Posterior cingulate gyrus (tissue), 11 donors: Measurements from ENCODE around the gene BFSP1.

ENCODE experiments used
- DNase-seq, 10 donors: peaks; one replicate each; pipeline versions ENCODE4 v3.0.0 to v3.0.0-alpha.2; 2020 to 2021; ENCODE audit warnings: mixed read lengths in 3 of 10
- intact Hi-C: fragments of 100-400 bp; cut with DNase I; formaldehyde crosslinking; loops from one replicate; pipeline ENCODE4 v1.15.1; 2023

Gene BFSP1

GRCh38 chr20:17502105-17502504, 29.1 kb downstream of the BFSP1 start:
- DNase-seq = no peak
- intact Hi-C loops = loop anchor here (10.0 kb wide), 2 partner anchors 493 to 773 kb away; no protein-coding TSS in a partner anchor

GRCh38 chr20:17501701-17502100, 29.5 kb downstream of the BFSP1 start:
- intact Hi-C loops = loop anchor here (10.0 kb wide), 2 partner anchors 493 to 773 kb away; no protein-coding TSS in a partner anchor
- no peak for DNase-seq

GRCh38 chr20:17500826-17501225, 30.4 kb downstream of the BFSP1 start:
- intact Hi-C loops = loop anchor here (10.0 kb wide), 2 partner anchors 494 to 774 kb away; no protein-coding TSS in a partner anchor
- no peak for DNase-seq

- DNase-seq = no peak
- intact Hi-C loops = loop anchor here (10.0 kb wide), 2 partner anchors 495 to 775 kb away; no protein-coding TSS in a partner anchor
These were observed 30.9 kb downstream of the BFSP1 start for GRCh38 chr20:17500271-17500670.

GRCh38 chr20:17499041-17499440, 32.1 kb downstream of the BFSP1 start:
- intact Hi-C loops = no loop called here
- DNase-seq = no peak

- intact Hi-C loops = no loop called here
- DNase-seq = no peak
These were observed 32.5 kb downstream of the BFSP1 start for GRCh38 chr20:17498641-17499040.

- DNase-seq = no peak
These were observed 33.2 kb downstream of the BFSP1 start for GRCh38 chr20:17497821-17498580.

GRCh38 chr20:17495826-17496225, 35.4 kb downstream of the BFSP1 start:
- intact Hi-C loops = no loop called here
- DNase-seq = no peak

More at GRCh38 chr20:17497821-17498580, 33.2 kb downstream of the BFSP1 start:
- intact Hi-C loops = no loop called here

- no peak for DNase-seq
- intact Hi-C loops = no loop called here
These were observed 37.0 kb downstream of the BFSP1 start for GRCh38 chr20:17494201-17494600.

- intact Hi-C loops = no loop called here
- DNase-seq = no peak
These were observed 38.0 kb downstream of the BFSP1 start for GRCh38 chr20:17493173-17493572.

- intact Hi-C loops = no loop called here
- no peak for DNase-seq
These were observed 39.7 kb downstream of the BFSP1 start for GRCh38 chr20:17491488-17491887.

GRCh38 chr20:17491041-17491440, 40.1 kb downstream of the BFSP1 start:
- intact Hi-C loops = no loop called here
- peak in 1 of 10 donors; percentile 62 for DNase-seq

GRCh38 chr20:17490501-17490900, 40.7 kb downstream of the BFSP1 start:
- no peak for DNase-seq
- intact Hi-C loops = no loop called here

GRCh38 chr20:17488916-17489600, 42.1 kb downstream of the BFSP1 start:
- intact Hi-C loops = no loop called here
- no peak for DNase-seq

- intact Hi-C loops = no loop called here
These were observed 46.2 kb downstream of the BFSP1 start for GRCh38 chr20:17485017-17485416.

GRCh38 chr20:17482536-17482935, 48.6 kb downstream of the BFSP1 start:
- intact Hi-C loops = no loop called here
- no peak for DNase-seq

More at GRCh38 chr20:17485017-17485416, 46.2 kb downstream of the BFSP1 start:
- DNase-seq = no peak

GRCh38 chr20:17481661-17482060, 49.5 kb downstream of the BFSP1 start:
- intact Hi-C loops = no loop called here
- DNase-seq = no peak

GRCh38 chr20:17480696-17481095, 50.5 kb downstream of the BFSP1 start:
- no peak for DNase-seq
- intact Hi-C loops = no loop called here

- DNase-seq = peak in 1 of 10 donors; percentile 67
- intact Hi-C loops = no loop called here
These were observed 52.0 kb downstream of the BFSP1 start for GRCh38 chr20:17479063-17479657.

- intact Hi-C loops = no loop called here
- no peak for DNase-seq
These were observed 57.5 kb downstream of the BFSP1 start for GRCh38 chr20:17473659-17474058.

- no peak for DNase-seq
- intact Hi-C loops = no loop called here
These were observed 59.5 kb downstream of the BFSP1 start for GRCh38 chr20:17471606-17472187.
